Measurements from ENCODE around the gene GLRX3.

Gene GLRX3

GRCh38 chr10:130137659-130138478, 1.7 kb downstream of the GLRX3 start:
- no peak for DNase-seq

- peak; percentile 39 for DNase-seq
Observed at GRCh38 chr10:130138479-130138866, 2.3 kb downstream of the GLRX3 start.

- DNase-seq, result no peak
Observed at GRCh38 chr10:130140425-130140824, 4.2 kb downstream of the GLRX3 start.

- DNase-seq, result no peak
Observed at GRCh38 chr10:130141038-130141437, 4.8 kb downstream of the GLRX3 start.

GRCh38 chr10:130141460-130141859, 5.3 kb downstream of the GLRX3 start:
- DNase-seq, result no peak

- no peak for DNase-seq
Observed at GRCh38 chr10:130141878-130142277, 5.7 kb downstream of the GLRX3 start.

- DNase-seq, result no peak
Observed at GRCh38 chr10:130146042-130146441, 9.9 kb downstream of the GLRX3 start.

GRCh38 chr10:130159192-130159794, 23.1 kb downstream of the GLRX3 start:
- DNase-seq, result no peak

GRCh38 chr10:130160775-130161174, 24.6 kb downstream of the GLRX3 start:
- no peak for DNase-seq

- no peak for DNase-seq
Observed at GRCh38 chr10:130161331-130161730, 25.1 kb downstream of the GLRX3 start.

GRCh38 chr10:130167193-130167592, 31.0 kb downstream of the GLRX3 start:
- no peak for DNase-seq

- DNase-seq, result no peak
Observed at GRCh38 chr10:130167707-130168106, 31.5 kb downstream of the GLRX3 start.

GRCh38 chr10:130169136-130169859, 33.1 kb downstream of the GLRX3 start:
- DNase-seq, result no peak

GRCh38 chr10:130171196-130171595, 35.0 kb downstream of the GLRX3 start:
- no peak for DNase-seq

GRCh38 chr10:130174328-130174727, 38.1 kb downstream of the GLRX3 start:
- peak; percentile 2 for DNase-seq

- DNase-seq, result no peak
Observed at GRCh38 chr10:130175074-130175473, 38.9 kb downstream of the GLRX3 start.

GRCh38 chr10:130177250-130177649, 41.1 kb downstream of the GLRX3 start:
- no peak for DNase-seq

GRCh38 chr10:130179640-130180039, 43.4 kb downstream of the GLRX3 start:
- DNase-seq, result peak; percentile 12

GRCh38 chr10:130180416-130180815, 44.2 kb downstream of the GLRX3 start:
- DNase-seq, result no peak

GRCh38 chr10:130181858-130182257, 45.7 kb downstream of the GLRX3 start:
- no peak for DNase-seq

GRCh38 chr10:130185591-130185990, 49.4 kb downstream of the GLRX3 start:
- DNase-seq, result no peak

- no peak for DNase-seq
Observed at GRCh38 chr10:130188195-130189175, 52.3 kb downstream of the GLRX3 start.

- no peak for DNase-seq
Observed at GRCh38 chr10:130189608-130190054, 53.4 kb downstream of the GLRX3 start.
